Activated CD4-positive, alpha-beta T cell treated with anti-CD3 and anti-CD28 coated beads for 36 hours (primary cell): ENCODE measurements around the gene C1QTNF1. TPM values are rescaled to one million over a fixed set of nuclear protein-coding genes. Genes with fewer than 3 reads are reported as not detected.

Experiments
- ATAC-seq: fragments of 200-7000 bp; cut with Tn5 transposase; one replicate; pipeline ENCODE4 v1.10.0; 2021; ENCODE audit warnings: mild to moderate bottlenecking, moderate library complexity
- CTCF ChIA-PET: fragments of 350-600 bp; sonication (Branson Sonifier 250); formaldehyde crosslinking; loops from one replicate; lab custom pipeline; 2021; ENCODE audit warnings: antibody characterized with exemption; lab: Charles Lee
- POLR2A ChIA-PET: fragments of 350-600 bp; sonication (Branson Sonifier 250); formaldehyde crosslinking; loops from one replicate; lab custom pipeline; 2021; ENCODE audit warnings: antibody characterized with exemption, inconsistent platforms; lab: Charles Lee
- DNase-seq: peaks from one replicate; pipeline ENCODE4 v3.0.0-alpha.2; 2020
- H3K27ac Mint-ChIP-seq: one replicate; pipeline ENCODE4 v1.8.0; 2021; ENCODE audit warnings: mixed read lengths
- H3K27me3 Mint-ChIP-seq: one replicate; pipeline ENCODE4 v1.8.0; 2021; ENCODE audit warnings: mixed read lengths
- H3K36me3 Mint-ChIP-seq: one replicate; pipeline ENCODE4 v1.8.0; 2021; ENCODE audit warnings: low read depth, mixed read lengths
- H3K4me1 Mint-ChIP-seq: one replicate; pipeline ENCODE4 v1.8.0; 2021; ENCODE audit warnings: mixed read lengths
- H3K4me3 Mint-ChIP-seq: one replicate; pipeline ENCODE4 v1.8.0; 2021; ENCODE audit warnings: mild to moderate bottlenecking, moderate library complexity, mixed read lengths
- H3K9me3 Mint-ChIP-seq: one replicate; pipeline ENCODE4 v1.8.0; 2021; ENCODE audit warnings: low read depth, mixed read lengths
- intact Hi-C, 2 experiments: fragments of 100-400 bp; cut with DNase I in 1 of 2; cut with micrococcal nuclease in 1 of 2; formaldehyde crosslinking; loops; one replicate each; pipeline versions ENCODE4 v1.14.2 to v1.15.1; 2022 to 2024; cut with DNase I, micrococcal nuclease
- total RNA-seq, 2 experiments: library from RNA; stranded (reverse); gene quantifications; one replicate each; pipeline ENCODE4 v1.2.3, GENCODE V29; 2021

Gene C1QTNF1
- total RNA-seq, 2 experiments from 2014 or later = 0.14 TPM; not detected in 1

DNA sequence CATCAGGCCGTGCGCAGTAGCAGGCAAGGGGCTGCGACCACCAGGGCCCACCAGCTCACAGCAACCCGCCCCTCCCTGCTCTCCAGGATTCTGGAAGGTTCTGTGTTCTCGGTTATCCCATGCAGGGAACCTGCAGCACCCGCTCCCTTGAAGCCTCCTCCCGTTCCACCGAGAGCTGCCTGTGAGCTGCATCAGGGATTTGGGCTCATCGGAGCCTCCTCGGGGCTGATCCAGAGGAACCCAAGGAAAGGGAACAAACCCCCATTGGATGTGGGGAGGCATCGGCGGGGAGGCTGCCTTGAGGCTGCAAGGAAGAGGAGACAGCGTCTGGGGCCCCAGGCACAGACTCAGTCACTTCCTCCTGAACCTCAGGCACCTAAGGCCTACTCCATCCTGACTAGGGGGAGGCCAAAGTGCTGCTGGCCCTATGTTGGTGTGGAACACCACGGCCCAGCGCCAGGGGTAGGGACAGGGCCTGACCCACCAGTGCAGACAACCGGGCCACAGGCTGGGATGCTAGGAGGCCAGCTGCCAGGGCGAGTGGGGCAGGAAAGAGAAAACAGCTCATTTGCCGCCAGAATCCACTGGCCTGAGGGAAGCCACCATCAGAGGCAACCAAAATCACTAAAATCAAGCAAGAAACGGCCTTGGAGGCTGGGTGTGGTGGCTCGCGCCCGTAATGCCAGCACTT is 29.8 kb upstream of the C1QTNF1 start:
- Mint-ChIP-seq H3K4me1 (peaks cover 6% of the 10 kb centered on the region), H3K36me3 (peaks cover 36% of the 10 kb centered on the region), H3K27me3 (no peaks in the 10 kb centered on the region), H3K27ac (no peak overlapping the region), H3K9me3 (no peaks in the 10 kb centered on the region), H3K4me3 (no peak overlapping the region)
- POLR2A ChIA-PET = no interaction called here
- ATAC-seq (no peak), DNase-seq (no peak)
- intact Hi-C loops = loop anchor here in 1 of 2 experiments (10.0 kb wide), 1 partner anchor 59 kb away; no protein-coding TSS in a partner anchor
- CTCF ChIA-PET = interaction anchor here (0.6 to 0.7 kb wide), 2 partner anchors 128 to 290 kb away, joined by 3 to 4 read pairs; no protein-coding TSS in a partner anchor

DNA sequence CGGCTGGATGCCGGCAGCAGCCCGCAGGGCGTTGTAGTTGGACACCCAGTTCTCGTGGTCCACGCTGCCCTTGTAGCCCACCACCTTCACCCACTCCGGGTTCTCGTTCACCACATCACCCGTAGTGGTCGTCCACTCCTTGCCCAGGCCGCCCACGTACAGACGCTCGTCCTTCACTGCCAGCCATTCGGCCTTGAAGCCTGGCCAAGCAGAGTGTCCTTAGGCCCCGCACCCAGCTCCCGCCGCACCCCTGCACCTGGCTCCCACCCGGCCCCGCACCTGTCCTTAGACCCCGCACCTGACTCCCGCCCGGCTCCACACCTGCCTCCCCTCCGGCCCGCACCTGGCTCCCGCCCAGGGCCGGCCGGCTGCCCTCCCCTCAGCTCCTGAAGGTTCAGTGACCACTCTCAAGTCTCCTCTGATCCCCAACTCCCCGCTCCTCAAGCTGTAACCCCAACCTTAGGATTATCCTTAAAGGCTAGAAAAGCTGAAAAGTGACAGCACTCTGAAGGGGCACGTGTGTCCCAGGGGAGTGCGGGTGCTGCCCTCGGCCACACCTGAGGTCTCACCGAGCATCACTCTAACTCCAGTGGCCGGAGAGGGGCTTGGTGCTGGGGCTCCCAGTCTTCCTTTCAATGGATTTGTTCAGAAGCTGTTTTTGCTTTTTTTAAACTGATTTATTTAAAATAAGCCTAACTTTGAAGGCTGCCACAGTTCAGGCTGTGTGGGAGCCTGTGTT is 28.8 kb upstream of the C1QTNF1 start:
- DNase-seq (no peak), ATAC-seq (no peak)
- Mint-ChIP-seq H3K36me3 (peaks cover 39% of the 10 kb centered on the region), H3K9me3 (no peaks in the 10 kb centered on the region), H3K4me1 (peaks cover 6% of the 10 kb centered on the region), H3K27me3 (no peaks in the 10 kb centered on the region), H3K27ac (no peak overlapping the region), H3K4me3 (no peak overlapping the region)
- CTCF ChIA-PET = interaction anchor here (0.5 to 1.7 kb wide), 5 partner anchors 11 to 87 kb away, joined by 3 to 4 read pairs (median 3); no protein-coding TSS in a partner anchor
- intact Hi-C loops = loop anchor here in 1 of 2 experiments (10.0 kb wide), 1 partner anchor 60 kb away; no protein-coding TSS in a partner anchor
- POLR2A ChIA-PET = no interaction called here

DNA sequence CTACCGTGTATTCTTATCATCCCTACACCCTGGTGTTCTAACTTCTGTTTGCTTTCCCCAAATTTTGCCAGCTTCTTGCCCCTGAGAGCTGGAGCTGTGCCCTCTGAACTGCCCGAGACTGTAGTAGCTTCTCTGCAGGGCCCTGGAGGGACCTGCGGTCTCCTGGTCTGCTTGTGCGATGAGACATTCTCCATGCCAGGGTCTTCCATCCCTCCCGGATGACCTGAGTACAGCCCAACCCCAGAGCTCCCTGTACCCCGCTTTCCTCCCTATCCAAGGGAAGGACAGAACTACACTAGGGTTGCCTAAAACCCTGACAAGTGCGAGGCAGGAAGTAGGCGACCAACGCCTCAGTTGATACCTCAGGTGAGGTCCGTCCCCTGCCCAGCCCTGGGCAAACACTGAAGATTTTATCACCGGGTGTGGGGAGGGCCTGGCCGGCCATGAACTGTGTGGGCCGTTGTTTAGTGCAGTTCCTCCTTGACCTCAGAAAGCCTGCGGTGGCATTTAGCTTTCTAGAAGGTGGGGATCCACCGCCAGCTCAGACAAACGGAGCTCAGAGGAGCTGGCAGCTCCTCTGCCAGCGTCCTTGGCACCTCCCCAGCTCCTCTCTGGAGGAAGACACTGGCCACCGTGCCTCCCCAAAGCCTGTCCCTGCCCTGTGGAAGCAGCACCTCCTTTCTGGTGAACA is 28.1 kb upstream of the C1QTNF1 start:
- DNase-seq (no peak), ATAC-seq (no peak)
- Mint-ChIP-seq H3K9me3 (no peaks in the 10 kb centered on the region), H3K36me3 (peaks cover 34% of the 10 kb centered on the region), H3K27me3 (no peaks in the 10 kb centered on the region), H3K4me3 (no peak overlapping the region), H3K27ac (no peak overlapping the region), H3K4me1 (peaks cover 6% of the 10 kb centered on the region)
- CTCF ChIA-PET = interaction anchor here (0.5 to 1.7 kb wide), 4 partner anchors 12 to 86 kb away, joined by 3 to 4 read pairs (median 4); no protein-coding TSS in a partner anchor
- intact Hi-C loops = loop anchor here in 1 of 2 experiments (10.0 kb wide), 1 partner anchor 61 kb away; no protein-coding TSS in a partner anchor
- POLR2A ChIA-PET = no interaction called here

DNA sequence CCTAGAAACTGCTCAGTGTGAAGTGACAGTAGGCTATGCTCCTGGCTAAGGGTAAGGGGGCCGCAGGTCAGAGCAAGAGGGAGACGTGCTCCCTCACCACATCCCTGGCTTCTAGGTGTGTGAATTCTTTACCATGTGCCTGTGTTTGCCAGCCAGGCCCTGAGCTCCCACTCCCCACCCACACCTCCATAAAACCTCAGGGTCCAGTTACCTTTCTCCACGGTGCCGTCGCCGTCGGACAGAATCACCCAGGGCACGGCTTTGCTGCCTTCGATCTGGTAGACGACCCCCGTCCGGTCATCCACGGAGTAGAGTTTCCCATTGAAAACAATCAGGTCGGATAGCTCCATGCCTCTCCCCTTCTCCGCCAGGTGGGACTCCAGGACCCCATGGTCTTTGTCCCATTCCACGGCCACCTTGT is 27.2 kb upstream of the C1QTNF1 start:
- ChIA-PET CTCF (interaction anchor here (0.7 kb wide), 1 partner anchor 67 kb away, joined by 3 read pairs; no protein-coding TSS in a partner anchor), POLR2A (no interaction called here)
- peaks cover 25% of the 10 kb centered on the region for H3K36me3 Mint-ChIP-seq
- intact Hi-C loops = loop anchor here in 1 of 2 experiments (10.0 kb wide), 1 partner anchor 62 kb away; no protein-coding TSS in a partner anchor
- H3K9me3 Mint-ChIP-seq = no peaks in the 10 kb centered on the region
- peaks cover 6% of the 10 kb centered on the region for H3K4me1 Mint-ChIP-seq
- H3K4me3 Mint-ChIP-seq = no peak overlapping the region
- DNase-seq (no peak), ATAC-seq (no peak)
- H3K27ac Mint-ChIP-seq = no peak overlapping the region
- no peaks in the 10 kb centered on the region for H3K27me3 Mint-ChIP-seq

DNA sequence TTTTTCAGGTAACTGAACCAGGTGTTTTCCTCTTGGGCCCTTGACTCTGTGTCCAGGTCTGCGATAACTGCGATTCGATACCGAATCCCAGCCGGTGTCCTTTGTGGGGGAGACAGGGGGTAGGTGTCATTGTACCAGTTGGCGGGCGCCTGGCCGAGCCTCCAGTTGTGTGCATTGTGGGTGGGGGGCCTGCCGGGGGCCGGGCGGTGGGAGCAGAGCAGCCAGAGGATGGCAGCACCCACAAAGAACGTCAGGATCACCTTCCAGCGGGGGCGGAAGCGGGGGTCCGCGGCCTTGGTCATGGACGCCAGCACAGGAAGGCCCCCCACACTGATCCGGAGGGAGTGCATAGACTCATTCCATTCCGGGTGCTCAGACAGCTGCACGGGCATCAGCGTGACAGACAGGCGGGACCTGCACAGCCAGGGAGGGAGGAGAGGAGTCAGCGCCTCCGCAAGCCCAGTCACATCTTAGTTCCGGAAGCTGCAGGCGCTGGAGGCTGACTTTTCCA is 26.7 kb upstream of the C1QTNF1 start:
- Mint-ChIP-seq H3K4me1 (peaks cover 6% of the 10 kb centered on the region), H3K27me3 (no peaks in the 10 kb centered on the region), H3K27ac (no peak overlapping the region), H3K36me3 (peaks cover 23% of the 10 kb centered on the region), H3K9me3 (no peaks in the 10 kb centered on the region), H3K4me3 (no peak overlapping the region)
- DNase-seq = no peak
- no peak for ATAC-seq
- ChIA-PET CTCF (interaction anchor here (0.7 kb wide), 1 partner anchor 67 kb away, joined by 3 read pairs; no protein-coding TSS in a partner anchor), POLR2A (no interaction called here)
- intact Hi-C loops = loop anchor here in 1 of 2 experiments (10.0 kb wide), 1 partner anchor 62 kb away; no protein-coding TSS in a partner anchor

DNA sequence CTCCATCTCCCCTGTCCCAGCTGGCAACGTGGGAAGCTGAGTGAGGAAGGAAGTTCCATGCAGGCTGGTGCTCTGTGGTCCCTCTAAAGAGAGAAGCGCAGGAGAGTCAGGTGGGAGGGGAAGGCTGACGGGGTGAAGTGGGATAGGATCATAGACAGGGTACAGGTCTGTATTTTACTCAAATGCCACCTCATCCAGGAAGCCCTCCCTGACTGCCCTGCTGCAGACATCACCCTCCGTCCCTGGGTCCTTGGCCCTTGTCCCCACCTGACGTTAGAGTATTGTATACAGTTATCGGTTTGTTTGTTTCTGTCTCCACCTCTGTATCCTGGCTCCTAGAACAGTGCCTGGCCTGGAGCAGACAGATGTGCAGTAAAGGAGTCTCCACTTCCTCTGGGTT is 26.1 kb upstream of the C1QTNF1 start:
- Mint-ChIP-seq H3K27me3 (no peaks in the 10 kb centered on the region), H3K27ac (no peak overlapping the region), H3K36me3 (peaks cover 18% of the 10 kb centered on the region), H3K4me3 (no peak overlapping the region), H3K4me1 (peaks cover 9% of the 10 kb centered on the region), H3K9me3 (no peaks in the 10 kb centered on the region)
- POLR2A ChIA-PET = no interaction called here
- no peak for ATAC-seq
- CTCF ChIA-PET = interaction anchor here (1.1 kb wide), 1 partner anchor 16 kb away, joined by 3 read pairs; no protein-coding TSS in a partner anchor
- DNase-seq = no peak
- intact Hi-C loops = loop anchor here in 1 of 2 experiments (10.0 kb wide), 1 partner anchor 63 kb away; no protein-coding TSS in a partner anchor

DNA sequence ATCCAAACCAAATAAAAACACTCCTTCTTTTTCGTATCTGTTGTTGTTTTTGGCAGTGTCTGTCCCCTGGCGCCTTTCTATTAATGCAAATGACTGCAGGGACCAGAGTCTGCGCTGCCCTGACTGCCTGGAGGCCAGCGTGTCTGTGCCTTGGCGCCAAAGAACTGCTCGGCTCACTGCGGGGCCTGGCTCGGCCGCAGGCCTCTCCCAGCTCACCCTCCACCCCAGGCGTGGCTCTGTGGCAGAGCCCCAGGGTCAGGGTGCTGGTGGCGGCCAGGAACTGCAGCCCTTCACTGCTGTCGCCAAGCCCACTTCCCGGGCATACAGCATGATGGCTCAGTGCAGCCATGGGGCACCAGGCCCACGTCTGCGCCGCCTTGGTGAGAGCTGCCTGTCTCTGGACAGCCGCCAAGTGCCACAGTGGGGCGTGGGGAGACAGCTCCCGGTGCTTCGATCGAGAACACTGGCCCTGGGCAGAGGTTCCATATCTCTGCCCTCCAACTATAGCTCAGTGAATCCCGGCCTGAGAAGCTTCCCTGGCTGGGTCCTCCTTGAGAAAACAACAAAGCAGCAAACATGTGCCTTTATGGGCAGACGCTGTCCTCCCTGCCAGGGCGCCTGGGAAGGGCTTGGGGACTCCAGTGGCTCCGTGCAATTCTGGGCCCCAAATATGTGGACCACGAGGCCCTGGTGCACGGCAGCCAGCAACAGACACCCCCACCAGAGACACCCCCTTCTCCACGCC is 25.5 kb upstream of the C1QTNF1 start:
- Mint-ChIP-seq H3K36me3 (peaks cover 13% of the 10 kb centered on the region), H3K9me3 (no peaks in the 10 kb centered on the region), H3K4me3 (no peak overlapping the region), H3K27ac (no peak overlapping the region), H3K4me1 (peaks cover 6% of the 10 kb centered on the region), H3K27me3 (no peaks in the 10 kb centered on the region)
- ChIA-PET POLR2A (no interaction called here), CTCF (interaction anchor here (0.6 to 1.1 kb wide), 2 partner anchors 16 to 517 kb away, joined by 3 read pairs; no protein-coding TSS in a partner anchor)
- intact Hi-C loops = loop anchor here in 1 of 2 experiments (10.0 kb wide), 1 partner anchor 64 kb away; no protein-coding TSS in a partner anchor
- no peak for DNase-seq
- ATAC-seq = no peak

DNA sequence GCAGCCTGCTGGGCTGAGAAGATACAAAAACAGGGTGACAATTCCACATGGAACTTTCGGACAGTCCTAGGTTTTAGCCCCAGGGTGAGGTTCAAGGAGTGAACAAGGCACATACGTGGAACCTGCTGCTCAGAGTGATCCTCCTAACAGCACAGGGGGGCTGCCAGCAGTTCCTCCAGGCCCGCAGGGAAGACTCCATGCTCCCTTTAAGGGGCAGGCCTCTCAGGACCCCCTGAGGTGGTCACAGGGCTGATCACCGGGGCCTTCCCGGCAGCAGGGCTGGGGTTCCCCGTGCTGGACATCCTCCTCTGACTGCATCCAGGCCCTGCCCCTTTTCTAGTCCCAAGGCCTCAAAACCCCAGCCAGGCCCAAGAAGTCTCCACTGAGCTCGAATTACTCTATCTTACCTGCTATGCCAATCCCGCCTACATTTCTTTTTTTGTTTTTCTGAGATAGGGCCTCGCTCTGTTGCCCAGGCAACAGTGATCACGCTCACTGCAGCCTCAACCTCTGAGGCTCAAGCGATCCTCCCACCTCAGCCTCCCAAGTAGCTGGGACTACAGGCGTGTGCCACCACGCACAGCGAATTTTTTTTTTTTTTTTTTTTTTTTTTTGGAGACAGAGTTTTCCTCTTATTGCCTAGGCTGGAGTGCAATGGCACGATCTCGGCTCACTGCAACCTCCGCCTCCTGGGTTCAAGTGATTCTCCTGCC is 24.8 kb upstream of the C1QTNF1 start:
- no peak overlapping the region for H3K27ac Mint-ChIP-seq
- no peak overlapping the region for H3K4me3 Mint-ChIP-seq
- no peak for DNase-seq
- H3K9me3 Mint-ChIP-seq = no peaks in the 10 kb centered on the region
- POLR2A ChIA-PET = no interaction called here
- CTCF ChIA-PET = interaction anchor here (0.6 kb wide), 2 partner anchors 518 to 549 kb away, joined by 3 to 4 read pairs; no protein-coding TSS in a partner anchor
- peaks cover 6% of the 10 kb centered on the region for H3K4me1 Mint-ChIP-seq
- H3K27me3 Mint-ChIP-seq = no peaks in the 10 kb centered on the region
- no peak for ATAC-seq
- intact Hi-C loops = loop anchor here in 1 of 2 experiments (10.0 kb wide), 1 partner anchor 64 kb away; no protein-coding TSS in a partner anchor
- peaks cover 11% of the 10 kb centered on the region for H3K36me3 Mint-ChIP-seq

DNA sequence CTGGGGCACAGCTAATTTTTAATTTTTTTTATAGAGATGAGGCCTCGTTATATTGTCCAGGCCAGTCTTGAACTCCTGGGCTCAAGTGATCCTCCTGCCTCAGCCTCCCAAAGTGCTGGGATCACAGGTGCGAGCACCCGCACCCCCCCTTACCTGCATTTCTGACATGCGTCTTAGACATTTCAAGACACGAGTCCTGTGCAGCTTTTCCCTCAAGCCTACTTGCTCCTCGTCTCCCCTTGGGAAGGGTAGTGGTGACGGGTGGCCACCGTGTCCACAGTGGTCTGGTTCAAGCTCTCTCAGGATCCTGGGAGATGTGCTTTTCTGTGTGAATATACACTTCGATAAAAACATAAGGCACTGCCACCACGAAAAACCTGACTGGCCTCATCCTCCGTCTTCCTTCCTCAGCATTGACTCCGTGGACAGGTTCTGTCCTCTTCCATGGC is 24.0 kb upstream of the C1QTNF1 start:
- DNase-seq (no peak), ATAC-seq (no peak)
- ChIA-PET CTCF (interaction anchor here (0.6 to 0.7 kb wide), 2 partner anchors 29 to 549 kb away, joined by 3 to 4 read pairs; no protein-coding TSS in a partner anchor), POLR2A (no interaction called here)
- H3K4me3 Mint-ChIP-seq = no peak overlapping the region
- intact Hi-C loops = loop anchor here in 1 of 2 experiments (10.0 kb wide), 1 partner anchor 65 kb away; no protein-coding TSS in a partner anchor
- H3K27ac Mint-ChIP-seq = no peak overlapping the region
- peaks cover 6% of the 10 kb centered on the region for H3K4me1 Mint-ChIP-seq
- no peaks in the 10 kb centered on the region for H3K9me3 Mint-ChIP-seq
- no peaks in the 10 kb centered on the region for H3K27me3 Mint-ChIP-seq
- peaks cover 7% of the 10 kb centered on the region for H3K36me3 Mint-ChIP-seq
